ENCODE data around the gene MSI2.
"Not testable (repeated sequence)": the region's sequence is repeated elsewhere in the genome, so short reads cannot be mapped to it uniquely, and the experiment has no call there.

The MSI2 gene

DNA sequence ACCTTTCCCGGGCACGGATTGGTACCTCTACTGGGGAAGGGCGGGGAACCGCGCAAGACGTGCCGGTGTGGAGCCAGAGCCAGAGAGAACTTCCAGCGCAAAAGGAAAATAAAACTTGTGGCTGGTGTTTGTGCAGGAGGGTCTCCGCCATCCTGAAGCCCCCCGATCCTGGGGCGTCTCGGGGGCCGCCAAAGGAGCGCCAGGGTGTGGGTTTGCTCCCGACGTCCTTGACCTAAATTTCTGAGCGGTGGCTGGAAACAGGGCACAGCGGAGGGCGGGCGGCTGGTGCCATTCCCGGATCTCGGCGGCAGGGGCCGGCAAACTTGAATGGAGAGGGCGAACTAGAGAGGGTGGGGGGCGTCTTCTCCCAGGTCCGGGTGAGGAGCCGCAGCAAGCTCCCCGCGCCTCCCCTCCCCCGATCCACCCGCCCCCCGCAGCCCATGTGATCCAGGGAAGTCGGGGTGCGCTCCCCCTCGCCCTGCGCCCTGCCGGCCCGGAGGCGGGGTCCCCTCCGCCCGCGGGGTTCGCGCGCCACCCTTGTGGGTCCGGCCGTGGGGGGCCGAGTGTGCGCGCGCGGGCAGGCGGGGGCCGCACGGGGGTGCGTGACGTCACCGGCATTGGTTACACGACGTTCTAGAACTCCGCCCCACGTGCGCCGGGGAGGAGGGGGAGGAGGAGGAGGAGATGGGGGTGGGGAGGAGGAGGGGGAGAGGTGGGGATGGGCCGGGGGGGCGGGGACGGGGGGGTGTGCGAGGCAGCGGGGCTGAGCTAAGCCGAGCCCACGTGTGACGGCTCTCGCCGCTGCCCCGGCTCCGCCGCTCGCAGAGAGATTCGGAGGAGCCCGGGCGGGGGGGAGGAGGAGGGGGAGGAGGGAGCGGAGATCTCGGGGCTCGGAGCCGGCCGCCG, at the start of gene MSI2:
MSI2 (plus strand) TSS at position 748 of the 906 bp plus-strand sequence. CDS start 220 bp downstream, outside the sequence.
- DNase-seq = peak; percentile 91

DNA sequence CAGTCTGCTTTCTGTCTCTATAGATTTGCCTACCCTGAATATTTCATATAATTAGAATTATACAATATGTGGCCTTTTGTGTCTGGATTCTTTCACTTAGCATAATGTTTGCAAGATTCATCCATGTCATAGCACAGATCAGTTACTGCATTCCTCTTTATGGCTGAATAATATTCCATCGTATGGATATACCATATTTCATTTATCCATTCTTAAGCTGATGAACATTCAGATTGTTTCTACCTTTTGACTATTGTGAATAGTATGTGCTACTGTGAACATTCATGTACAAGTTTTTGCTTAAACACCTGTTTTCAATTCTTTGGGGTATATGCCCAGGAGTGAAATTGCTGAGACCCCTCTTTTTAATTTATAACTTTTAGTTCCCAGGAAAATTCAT, 49.4 kb upstream of the MSI2 start:
- DNase-seq = no peak

DNA sequence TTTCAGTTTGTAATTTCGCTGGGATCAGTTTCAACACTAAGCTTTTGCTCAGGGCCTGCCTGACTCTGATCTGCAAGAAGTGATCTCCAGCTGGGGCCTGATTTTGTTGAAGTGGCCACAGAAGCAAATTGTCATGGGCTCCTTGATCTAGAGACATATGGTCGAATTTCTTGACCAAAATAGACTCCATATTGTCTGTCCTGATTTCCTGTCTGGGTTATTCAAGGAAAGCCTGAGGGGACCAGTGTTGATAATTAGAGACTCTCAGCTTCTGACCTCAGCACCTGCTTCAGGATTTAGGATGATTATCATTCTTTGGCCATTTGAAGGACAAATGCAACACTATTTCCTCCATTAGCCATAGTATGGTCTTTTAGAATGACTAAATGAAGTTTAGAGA, 48.9 kb upstream of the MSI2 start:
- no peak for DNase-seq

DNA sequence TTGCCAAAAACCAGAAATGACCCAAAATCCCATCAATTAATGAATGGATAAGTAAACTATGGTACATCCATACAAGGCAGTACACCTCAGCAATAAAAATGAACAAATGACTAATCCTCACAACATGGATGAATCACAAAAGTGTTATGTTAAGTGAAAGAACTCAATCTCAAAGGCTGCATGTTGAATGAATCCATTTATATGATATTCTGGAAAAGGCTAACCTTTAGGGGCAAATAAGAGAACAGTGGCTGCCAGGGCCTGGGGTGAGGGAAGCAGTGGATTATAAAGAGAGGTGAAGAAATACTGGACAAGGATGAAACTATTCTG, 46.1 kb upstream of the MSI2 start:
- no peak for DNase-seq

DNA sequence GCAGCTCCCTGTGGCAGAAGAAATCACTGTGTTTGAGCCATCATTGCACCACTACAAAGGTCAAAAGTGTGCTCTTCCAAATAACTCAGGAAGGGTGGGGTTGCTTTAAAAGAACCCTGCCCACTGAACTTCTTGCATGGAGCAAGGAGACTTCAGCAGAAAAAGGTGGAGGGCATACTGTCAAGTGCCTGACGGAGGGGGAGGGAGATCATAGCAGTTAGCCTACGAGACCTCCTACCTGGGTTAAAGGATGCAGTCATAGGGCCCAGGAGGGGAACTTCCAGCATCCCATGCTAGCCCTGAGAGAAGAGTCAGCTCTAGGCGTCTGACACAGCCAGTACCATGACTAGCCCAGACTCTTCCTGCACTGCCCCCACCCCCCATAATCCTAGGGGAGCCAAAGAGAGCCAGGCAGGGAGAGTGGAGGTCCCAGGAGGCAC, 45.3 kb upstream of the MSI2 start:
- DNase-seq = no peak

DNA sequence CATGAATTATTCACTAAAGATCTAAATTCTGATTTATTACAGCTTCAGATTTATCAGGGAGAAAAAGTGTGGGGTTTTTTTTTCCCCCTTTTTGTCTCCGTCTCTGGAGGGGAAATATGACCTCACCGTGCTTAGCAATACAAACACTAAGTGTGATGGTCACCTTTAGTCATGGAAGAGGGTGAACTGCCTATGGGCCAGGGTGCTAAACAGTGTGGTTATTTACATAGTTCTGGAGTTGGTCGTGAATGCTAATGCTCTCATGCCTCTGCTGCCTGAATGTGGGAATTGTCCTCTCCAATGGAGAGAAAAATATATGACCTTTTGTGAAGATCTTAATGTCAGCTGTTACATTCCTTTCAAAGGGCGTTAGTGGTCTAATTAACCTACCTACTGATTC, 44.8 kb upstream of the MSI2 start:
- DNase-seq = no peak

DNA sequence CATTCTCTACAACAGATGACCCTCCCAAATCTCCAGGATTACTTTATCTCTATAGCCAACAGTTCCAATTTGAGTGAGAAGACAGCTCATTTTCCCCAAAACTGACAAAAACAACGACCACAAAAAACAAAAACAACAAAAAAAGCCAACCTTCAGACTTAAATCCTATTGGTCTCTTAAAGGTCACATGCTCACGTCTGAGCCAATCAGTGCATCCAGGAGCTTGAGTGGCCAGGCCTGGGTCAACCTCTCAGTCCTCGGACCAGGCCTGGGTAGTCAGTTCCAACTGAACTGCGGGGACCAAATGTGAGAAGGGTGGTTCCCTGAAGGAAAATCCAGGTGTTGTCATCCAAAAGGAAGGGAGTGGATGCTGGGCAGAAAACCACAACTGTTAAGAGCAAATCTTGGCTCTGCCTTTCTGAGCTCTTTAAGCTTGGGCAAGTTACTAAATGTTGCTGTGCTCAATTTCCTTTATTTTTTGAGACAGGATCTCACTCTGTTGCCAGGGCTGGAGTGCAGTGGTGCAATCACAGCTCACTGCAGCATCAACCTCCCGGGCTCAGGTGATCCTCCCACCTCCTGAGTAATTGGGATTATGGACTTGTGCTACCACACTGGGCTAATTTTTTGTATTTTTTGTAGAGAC, 43.0 kb upstream of the MSI2 start:
- DNase-seq = no peak

DNA sequence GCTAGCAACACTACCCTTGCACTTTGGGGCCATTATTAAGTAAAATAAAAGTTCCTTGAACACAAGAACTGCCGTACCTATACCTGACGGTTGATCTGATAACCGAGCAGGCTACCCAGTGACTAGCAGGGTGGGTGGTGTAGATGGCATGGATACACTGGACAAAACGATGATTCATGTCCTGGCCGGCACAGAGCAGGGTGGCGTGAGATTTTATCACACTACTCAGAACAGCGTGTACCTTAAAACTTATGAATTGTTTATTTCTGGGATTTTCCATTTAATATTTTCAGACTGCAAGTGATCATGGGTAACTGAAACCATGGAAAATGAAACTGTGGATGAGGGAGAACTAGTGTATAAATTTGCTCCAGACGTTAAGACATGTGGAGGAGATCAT, 41.0 kb upstream of the MSI2 start:
- no peak for DNase-seq

DNA sequence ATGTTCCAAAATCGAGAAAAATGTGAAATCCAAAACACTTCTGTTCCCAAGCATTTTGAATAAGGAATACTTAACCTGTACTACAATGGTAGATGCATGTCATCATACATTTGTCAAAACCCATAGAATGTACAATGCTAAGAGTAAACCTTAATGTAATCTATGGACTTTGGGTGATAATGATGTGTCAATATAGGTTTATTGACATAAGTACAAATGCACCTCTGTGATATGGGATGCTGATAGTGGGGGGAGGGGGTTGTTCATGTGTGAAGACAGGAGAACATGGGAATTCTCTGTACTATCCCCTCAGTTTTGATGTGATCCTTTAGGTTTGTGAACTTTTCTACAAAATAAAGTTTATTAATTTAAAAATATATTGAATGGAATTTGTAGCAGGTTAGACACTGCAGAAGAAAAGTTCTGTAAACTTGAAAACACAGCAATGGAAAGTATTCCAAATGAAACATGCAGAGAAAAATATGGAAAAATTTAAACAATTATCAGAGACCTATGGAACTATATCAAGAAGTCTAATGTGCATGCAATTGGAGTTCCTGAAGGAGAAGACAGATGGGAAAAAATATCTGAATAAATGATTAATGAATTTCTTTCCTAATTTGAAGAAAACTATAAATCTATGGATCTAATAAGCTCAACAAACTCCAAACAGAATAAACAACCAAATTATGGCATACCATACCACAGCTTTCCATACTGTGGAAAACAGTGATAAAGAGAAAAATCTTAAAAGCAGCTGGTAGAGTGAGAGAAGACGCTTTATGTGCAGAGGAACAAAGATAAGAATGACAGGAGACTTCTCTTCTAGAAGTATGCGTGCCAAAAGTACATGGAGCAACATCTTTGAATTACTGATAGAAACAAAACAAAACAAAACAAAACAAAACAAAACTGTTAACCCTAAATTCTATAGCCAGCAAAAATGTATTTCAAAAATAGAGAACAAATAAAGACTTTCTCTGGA, 34.7 kb upstream of the MSI2 start:
- no peak for DNase-seq

DNA sequence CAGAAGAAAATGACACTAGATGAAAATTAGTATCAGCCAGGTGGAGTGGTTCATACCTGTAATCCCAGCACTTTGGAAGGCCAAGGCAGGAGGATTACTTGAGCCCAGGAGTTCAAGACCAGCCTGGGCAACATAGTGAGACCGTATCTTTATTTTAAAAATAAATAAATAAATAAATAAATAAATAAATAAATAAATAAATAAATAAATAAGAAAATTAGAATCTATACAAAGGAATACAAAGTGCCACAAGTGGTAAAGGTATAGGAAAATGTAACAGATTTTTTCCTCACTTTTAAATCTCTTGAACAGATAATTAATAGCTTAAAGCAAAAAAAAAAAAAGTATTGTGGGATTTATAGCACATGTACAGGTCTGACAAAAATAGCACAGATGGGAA, 33.9 kb upstream of the MSI2 start:
- DNase-seq = not testable (repeated sequence)

DNA sequence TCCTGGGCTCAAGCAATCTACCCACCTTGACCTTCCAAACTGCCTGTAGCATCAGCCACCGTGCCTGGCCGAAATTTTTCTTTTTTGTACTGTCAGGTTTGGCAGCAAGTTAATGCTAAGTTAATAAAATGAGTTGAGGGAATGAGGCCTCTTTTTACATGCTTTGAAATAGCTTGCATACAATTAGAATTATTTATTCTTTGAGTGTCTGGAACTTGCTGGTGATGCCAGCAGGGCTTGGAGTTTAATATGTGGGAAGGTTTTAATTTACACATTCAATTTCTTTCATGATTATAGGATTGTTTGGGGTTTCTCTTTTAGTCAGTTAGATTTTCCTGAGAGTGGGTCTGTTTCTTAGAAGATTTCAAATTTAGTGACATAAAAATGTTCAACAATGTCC, 31.2 kb upstream of the MSI2 start:
- no peak for DNase-seq

DNA sequence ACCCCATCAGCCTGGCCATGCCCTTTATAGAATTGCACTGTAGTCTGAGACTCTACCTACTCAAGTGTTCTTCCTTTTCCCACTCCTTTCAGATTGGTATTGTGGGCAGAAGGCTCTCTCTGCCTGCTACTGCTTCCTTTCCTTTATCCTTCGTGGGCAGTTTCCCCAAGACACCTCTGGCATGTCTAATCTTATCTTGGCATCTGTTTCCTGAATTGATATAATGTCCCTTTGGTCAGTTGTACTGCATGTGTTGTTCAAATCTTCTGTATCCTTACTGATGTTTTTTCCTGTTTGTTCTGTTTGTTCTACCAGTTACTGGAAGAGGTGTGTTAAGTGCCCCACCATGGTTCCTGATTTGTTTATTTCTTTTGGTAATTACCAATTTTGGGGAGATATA, 29.5 kb upstream of the MSI2 start:
- no peak for DNase-seq

DNA sequence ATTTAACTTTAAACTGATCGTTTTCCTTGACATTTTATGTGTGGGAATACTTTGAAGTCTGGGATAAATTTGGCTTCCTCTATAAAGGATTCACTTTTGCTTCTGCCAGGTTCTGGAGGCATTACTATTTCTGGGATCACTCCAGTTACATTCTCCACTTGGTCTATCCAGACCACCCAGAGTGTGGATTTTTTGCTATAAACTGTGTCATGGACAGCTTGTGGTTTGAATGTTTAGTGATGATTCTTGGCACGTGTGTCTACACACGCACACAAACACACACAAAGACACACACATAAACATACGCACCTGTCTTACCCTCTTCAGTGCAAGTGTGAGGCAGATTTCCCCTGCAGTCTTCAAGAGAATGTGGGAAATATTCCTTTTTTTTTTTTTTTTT, 27.4 kb upstream of the MSI2 start:
- no peak for DNase-seq

DNA sequence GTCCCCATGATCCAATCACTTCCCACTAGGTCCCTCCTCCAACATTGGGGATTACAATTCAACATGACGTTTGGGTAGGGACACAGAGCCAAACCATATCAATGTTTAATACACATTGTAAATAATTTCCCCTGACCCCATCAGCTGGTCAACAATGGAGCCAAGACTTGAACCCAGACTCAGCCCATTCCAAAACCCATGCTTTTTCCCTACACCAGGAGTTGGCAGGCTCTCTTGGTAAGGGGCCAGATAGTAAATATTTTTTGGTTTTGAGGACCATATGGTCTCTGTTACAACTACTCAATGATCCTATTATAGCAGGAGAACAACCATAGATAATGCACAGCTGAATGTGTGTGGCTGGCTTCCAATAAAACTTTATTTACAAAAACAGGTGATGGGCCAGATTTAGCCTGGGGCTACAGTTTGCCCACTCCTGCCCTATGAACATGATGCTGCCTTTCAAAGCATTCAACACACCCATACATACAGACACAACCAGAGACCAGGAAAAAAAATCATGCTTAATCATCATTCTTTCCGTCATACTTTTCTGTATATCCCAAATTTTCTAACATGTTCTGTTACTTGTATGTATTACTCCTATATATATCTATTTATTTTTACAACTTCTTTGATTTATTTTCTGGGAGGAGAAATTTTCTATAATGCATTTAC, 22.1 kb upstream of the MSI2 start:
- DNase-seq = no peak

DNA sequence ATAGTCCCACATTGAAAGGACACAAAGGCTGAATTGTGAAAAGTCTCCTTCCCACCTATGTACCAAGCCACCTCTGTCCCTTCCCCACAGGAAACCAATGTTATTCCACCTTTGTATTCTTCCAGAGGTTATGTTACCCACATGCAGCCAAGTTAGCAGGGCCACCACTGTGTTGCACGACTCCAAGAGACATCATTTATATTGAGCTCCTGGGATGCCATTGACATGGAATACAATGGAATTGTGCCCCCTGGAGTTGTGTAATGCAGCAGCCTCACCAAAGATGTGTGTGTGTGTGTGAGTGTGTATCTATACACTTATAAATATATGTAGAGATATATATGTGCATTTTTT, 21.6 kb upstream of the MSI2 start:
- no peak for DNase-seq

DNA sequence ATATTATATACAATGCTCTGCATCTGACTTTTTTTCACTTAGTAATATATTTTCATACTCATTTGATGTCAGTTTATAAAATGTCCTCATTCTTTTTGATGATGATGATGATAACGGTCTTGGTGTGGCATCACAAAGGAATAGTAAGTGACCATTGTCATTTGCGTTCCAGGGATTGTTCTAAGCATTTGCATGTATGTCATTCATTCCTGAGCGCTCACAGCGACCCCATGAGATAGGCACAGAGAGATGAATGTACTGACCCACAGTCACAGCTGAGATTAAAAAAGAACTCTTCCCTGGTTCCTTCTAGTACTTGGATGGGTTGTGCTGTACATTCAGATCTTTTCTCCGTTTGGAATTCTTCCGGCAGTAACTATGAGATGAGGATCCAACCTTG, 21.2 kb upstream of the MSI2 start:
- DNase-seq = no peak

DNA sequence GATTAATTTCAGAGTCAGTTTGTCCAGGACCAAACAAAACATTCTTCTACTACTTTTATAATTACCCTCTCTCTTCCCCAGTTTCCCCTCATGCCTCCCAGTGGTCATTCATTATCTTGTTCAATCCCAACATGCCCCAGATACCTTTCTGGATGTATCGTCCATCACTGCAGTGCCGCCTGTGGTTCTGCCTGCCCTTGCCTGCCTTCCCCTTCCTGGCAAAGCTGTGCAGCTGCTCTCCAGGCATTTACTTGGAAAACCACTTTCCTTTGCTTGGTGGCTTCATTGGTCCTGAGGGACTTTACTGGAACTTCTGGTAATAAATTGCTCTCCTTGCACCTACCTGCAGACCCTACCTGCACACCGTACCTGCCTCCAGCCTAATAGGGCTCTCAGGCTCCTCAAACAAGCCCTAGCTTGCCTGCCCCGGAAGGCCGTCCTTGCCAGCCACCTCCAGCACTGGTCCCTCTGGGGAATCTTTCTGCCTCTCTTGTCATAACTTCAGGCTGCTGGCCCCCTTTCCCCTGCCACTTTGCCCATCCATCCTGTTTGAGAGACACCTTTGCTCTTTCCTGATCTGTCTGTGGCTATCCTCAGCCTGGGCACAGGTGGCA, 19.5 kb upstream of the MSI2 start:
- no peak for DNase-seq

DNA sequence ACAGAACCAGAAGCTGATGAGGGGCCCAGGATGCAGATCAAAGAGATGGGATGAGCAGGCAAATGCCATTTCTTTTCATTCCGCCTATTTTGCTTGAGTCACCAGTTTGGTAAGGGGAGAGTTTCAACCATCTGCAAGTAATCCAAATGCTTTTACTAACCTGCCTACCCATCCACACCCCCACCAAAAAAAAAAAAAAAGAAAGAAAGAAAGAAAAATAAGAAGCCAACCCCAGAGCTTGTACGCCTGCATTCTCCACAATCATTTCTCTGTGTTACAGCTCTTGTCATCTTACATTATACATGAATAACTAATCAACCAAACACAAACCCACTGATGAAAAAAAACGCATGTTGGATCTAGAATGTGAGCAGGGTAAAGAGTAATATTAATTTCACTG, 15.7 kb upstream of the MSI2 start:
- DNase-seq = no peak

DNA sequence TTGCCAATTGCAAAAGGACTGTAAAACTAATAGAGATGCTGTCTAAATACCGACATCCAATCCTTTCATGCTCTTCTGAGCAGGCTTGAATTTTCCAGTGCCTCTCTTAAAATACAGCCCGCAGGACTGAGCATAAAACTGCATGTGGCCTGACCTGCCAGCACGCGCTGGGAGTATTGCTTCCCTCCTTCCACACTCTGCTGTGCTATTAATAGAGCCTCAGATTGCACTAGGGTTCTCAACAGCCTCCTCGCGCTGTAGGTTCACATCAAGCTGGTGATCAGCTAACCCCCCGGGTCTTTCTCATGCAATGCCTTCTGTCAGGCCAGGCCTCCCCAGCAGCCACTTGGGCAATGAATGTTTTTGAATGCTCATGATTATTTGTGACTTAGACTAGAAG, 14.2 kb upstream of the MSI2 start:
- DNase-seq = no peak

DNA sequence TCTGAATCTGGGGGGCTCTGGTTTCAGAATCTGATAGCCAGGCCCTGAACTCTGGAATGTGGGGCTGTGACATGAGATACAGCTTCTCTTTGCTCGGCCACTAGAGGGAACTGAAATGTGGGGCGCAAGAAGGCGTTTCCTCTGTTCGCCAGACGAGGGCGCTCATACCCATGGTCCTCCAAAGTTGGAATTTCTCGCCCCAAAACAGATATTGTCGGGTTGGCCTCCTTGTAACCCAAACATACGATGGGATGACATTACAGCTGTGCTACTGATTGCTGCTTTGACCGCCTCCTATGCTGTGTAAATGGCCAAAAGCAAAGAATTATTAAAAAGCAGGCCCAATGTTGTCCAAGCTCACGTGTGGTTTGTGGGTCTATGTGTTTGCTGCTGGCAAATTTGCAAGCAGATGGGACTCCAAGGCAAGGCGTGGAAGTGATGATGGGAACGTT, 13.1 kb upstream of the MSI2 start:
- DNase-seq = peak; percentile 69

DNA sequence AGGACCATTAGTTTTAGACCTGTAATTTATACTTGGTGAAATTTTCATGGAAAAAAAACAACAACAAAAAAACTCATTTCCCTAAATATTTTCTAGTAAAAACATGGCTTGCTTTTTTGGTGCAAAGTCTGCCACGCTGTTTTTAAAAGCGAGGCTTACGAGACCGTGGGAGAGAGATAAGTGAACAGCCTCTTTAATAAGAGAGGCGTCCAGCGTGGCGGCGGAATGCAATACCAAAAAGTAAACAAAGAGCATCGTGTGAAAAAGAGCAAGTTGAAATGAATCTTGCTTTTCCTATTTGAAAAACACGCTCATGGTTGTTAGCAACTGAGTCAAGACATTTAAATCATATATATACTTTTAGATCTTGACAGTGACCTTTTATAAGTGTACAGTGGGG, 10.5 kb upstream of the MSI2 start:
- DNase-seq = no peak

DNA sequence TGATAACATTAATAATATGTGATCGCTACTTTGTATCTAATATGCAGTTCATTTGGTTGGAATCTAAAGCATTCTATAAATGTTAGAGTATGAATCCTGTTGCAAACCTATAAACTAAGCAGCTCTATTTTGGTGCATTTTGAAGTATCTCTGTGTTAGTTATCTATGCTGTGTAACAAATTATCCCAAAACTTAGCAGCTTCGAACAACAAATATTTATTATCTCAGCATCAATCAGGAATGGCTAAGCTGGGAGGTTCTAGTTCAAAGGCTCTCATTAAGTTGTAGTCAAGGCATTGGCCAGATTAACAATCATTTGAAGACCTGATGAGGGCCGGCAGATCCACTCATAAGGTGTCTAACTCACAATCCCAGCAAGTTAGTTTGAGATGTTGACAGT, 10.1 kb upstream of the MSI2 start:
- DNase-seq = no peak

Data from activated gamma-delta T cell treated with Interleukin-2 at 50 U/mL for 16 hours (primary cell).